Measurements from ENCODE around the gene ZNF710. TPM values are rescaled to one million over a fixed set of nuclear protein-coding genes. Genes with fewer than 3 reads are reported as not detected.

Gene ZNF710
- total RNA-seq, 1 donor from 2014 or later, result 26.9 TPM

GRCh38 chr15:90101130-90101968 lies 100.2 kb downstream of the ZNF710 start:
- TF ChIP-seq CTCF (IDR thresholded peaks at IDR 0.05; ENCODE audit: insufficient read depth, low read depth, low read length) (no peak), EZH2 (IDR thresholded peaks at IDR 0.05; ENCODE audit: insufficient read depth, low read length) (no peak)
- Histone ChIP-seq H3K4me1 (ENCODE audit: insufficient read depth, low read length) (peaks cover 38% of the 10 kb centered on the region), H3K36me3 (ENCODE audit: insufficient read depth, low read length) (no peaks in the 10 kb centered on the region), H2AFZ (ENCODE audit: low read depth, low read length) (peak overlapping the region; percentile 97), H3K27ac (ENCODE audit: low read depth, low read length) (peak overlapping the region; percentile 79), H3K79me2 (ENCODE audit: insufficient read depth, low read length) (peaks cover 48% of the 10 kb centered on the region), H3K27me3 (ENCODE audit: insufficient read depth, low read length) (no peaks in the 10 kb centered on the region), H3K9me3 (ENCODE audit: insufficient read depth, low read depth, low read length) (no peaks in the 10 kb centered on the region), H3K4me3 (ENCODE audit: insufficient read depth, low read depth, low read length) (peak overlapping the region; percentile 69), H3K9ac (ENCODE audit: low read length) (peak overlapping the region; percentile 90), H3K4me2 (ENCODE audit: low read length) (peak overlapping the region; percentile 94), H4K20me1 (ENCODE audit: insufficient read depth, low read length) (peaks cover 35% of the 10 kb centered on the region)
- FAIRE-seq, result no peak
- H3K9me3 Mint-ChIP-seq (ENCODE audit: unreplicated experiment), result peaks cover 2% of the 10 kb centered on the region
- H3K27me3 Mint-ChIP-seq (ENCODE audit: low read depth, unreplicated experiment), result peaks cover 10% of the 10 kb centered on the region
- DNase-seq (ENCODE audit: low read depth), result no peak
- no peaks in the 10 kb centered on the region for H3K36me3 Mint-ChIP-seq (ENCODE audit: low read depth, unreplicated experiment)
- peaks cover 38% of the 10 kb centered on the region for H3K4me1 Mint-ChIP-seq (ENCODE audit: low read depth, unreplicated experiment)
- peak overlapping the region; percentile 83 for H3K27ac Mint-ChIP-seq (ENCODE audit: unreplicated experiment)
- peak overlapping the region; percentile 85 for H3K4me3 Mint-ChIP-seq (ENCODE audit: unreplicated experiment)

- Histone ChIP-seq H3K4me1 (ENCODE audit: insufficient read depth, low read length) (peaks cover 47% of the 10 kb centered on the region), H3K27me3 (ENCODE audit: insufficient read depth, low read length) (no peaks in the 10 kb centered on the region), H4K20me1 (ENCODE audit: insufficient read depth, low read length) (peaks cover 28% of the 10 kb centered on the region), H3K4me3 (ENCODE audit: insufficient read depth, low read depth, low read length) (peak within 1 kb of the TSS; percentile 69), H3K9ac (ENCODE audit: low read length) (peak within 1 kb of the TSS; percentile 90), H3K79me2 (ENCODE audit: insufficient read depth, low read length) (peaks cover 40% of the 10 kb centered on the region), H3K9me3 (ENCODE audit: insufficient read depth, low read depth, low read length) (no peaks in the 10 kb centered on the region), H3K27ac (ENCODE audit: low read depth, low read length) (peak within 1 kb of the TSS; percentile 79), H2AFZ (ENCODE audit: low read depth, low read length) (peak within 1 kb of the TSS; percentile 97), H3K36me3 (ENCODE audit: insufficient read depth, low read length) (no peaks in the 10 kb centered on the region), H3K4me2 (ENCODE audit: low read length) (peak within 1 kb of the TSS; percentile 94)
- DNase-seq (ENCODE audit: low read depth) (peak; percentile 67), FAIRE-seq (no peak)
- TF ChIP-seq EZH2 (IDR thresholded peaks at IDR 0.05; ENCODE audit: insufficient read depth, low read length) (no peak), CTCF (IDR thresholded peaks at IDR 0.05; ENCODE audit: insufficient read depth, low read depth, low read length) (no peak)
- H3K4me1 Mint-ChIP-seq (ENCODE audit: low read depth, unreplicated experiment), result peaks cover 44% of the 10 kb centered on the region
- peak within 1 kb of the TSS; percentile 83 for H3K27ac Mint-ChIP-seq (ENCODE audit: unreplicated experiment)
- H3K36me3 Mint-ChIP-seq (ENCODE audit: low read depth, unreplicated experiment), result no peaks in the 10 kb centered on the region
- H3K27me3 Mint-ChIP-seq (ENCODE audit: low read depth, unreplicated experiment), result peaks cover 10% of the 10 kb centered on the region
- peaks cover 2% of the 10 kb centered on the region for H3K9me3 Mint-ChIP-seq (ENCODE audit: unreplicated experiment)
- H3K4me3 Mint-ChIP-seq (ENCODE audit: unreplicated experiment), result peak within 1 kb of the TSS; percentile 85
Observed at GRCh38 chr15:90101969-90102890, 101.1 kb downstream of the ZNF710 start, which contains the start of gene IDH2. Gene IDH2 (minus strand): TSS chr15:90102468. CDS start chr15:90102390, 78 bp downstream.
